GM21367 (cell line): ENCODE results near the gene MUCL3.
"Not testable (repeated sequence)": the region's sequence is repeated elsewhere in the genome, so short reads cannot be mapped to it uniquely, and the experiment has no call there.

Experiments
- ATAC-seq: cut with Tn5 transposase; IDR thresholded peaks from one replicate; pipeline ENCODE4 v1.9.1; 2021; ENCODE audit not compliant: unreplicated experiment

The MUCL3 gene, protein sequence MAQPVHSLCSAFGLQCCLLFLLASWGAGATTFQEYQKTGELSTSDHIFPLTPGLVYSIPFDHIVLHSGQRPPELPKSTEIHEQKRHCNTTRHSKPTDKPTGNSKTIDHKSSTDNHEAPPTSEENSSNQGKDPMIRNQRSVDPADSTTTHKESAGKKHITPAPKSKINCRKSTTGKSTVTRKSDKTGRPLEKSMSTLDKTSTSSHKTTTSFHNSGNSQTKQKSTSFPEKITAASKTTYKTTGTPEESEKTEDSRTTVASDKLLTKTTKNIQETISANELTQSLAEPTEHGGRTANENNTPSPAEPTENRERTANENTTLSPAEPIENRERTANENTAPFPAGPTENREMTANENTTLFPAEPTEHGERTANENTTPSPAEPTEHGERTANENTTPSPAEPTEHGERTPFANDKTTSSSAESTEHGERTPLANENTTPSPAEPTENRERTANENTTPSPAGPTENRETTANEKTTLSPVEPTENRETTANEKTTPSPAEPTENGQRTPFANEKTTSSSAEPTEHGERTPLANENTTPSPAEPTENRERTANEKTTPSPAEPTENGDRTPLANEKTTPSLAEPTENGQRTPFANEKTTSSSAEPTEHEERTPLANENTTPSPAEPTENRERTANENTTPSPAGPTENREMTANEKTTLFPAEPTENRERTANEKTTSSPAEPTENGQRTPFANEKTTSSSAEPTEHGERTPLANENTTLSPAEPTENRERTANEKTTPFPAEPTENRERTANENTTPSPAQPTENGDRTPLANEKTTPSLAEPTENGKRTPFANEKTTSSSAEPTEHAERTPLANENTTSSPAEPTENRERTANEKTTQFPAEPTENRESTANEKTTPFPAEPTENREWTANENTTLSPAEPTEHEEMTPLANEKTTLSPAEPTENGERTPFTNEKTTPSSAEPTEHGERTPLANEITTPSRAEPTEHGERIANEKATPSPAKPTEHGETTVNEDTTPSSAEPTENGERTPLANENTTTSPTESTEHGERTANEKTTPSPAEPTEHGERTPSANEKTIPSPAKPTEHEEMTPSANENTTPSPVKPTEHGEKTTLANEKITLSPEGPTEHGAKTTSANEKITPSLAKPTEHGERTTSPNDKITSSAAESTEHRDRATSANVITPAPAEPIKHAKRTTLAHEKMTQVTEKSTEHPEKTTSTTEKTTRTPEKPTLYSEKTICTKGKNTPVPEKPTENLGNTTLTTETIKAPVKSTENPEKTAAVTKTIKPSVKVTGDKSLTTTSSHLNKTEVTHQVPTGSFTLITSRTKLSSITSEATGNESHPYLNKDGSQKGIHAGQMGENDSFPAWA (N-terminal part only)

GRCh38 chr6:30940361-30940986 lies at the start of gene MUCL3:
Gene MUCL3 (plus strand): TSS chr6:30940973. CDS start chr6:30941000, 27 bp downstream.
- no peak for ATAC-seq

DNA sequence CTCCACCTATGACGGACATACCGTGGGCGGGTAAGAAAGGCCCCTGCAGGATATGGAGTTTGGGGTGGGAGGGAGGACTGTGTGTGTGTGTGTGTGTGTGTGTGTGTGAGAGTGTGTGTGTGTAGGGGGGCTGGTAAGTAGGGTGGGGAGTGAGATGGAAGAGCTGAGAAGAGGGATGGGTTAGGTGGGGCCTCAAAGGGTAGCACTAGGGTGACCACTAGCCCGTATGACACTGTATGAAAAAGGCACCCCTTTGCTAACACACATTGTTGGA lies 49.4 kb upstream of the MUCL3 start:
- ATAC-seq = no peak

GRCh38 chr6:30891816-30892538 lies 48.8 kb upstream of the MUCL3 start:
- ATAC-seq = no peak

GRCh38 chr6:30893001-30893591 lies 47.7 kb upstream of the MUCL3 start:
- ATAC-seq = no peak

DNA sequence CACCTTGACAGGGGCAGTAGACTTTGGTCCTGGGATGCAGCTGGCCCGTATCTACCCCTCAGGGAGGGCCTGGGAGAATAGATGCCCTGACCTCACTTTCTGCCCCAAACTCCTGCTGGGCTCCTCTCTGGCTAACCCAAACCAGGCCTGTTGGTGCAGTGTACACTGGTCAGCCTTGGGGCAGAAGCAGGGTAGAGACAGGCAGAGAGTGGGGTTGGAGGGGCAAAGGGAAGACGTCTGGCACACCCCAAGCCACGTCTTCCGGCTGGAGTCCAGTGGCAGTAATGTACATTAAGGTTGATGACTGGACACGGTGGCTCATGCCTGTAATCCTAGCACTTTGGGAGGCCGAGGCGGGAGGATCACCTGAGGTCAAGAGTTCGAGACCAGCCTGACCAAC lies 47.1 kb upstream of the MUCL3 start:
- no peak for ATAC-seq

DNA sequence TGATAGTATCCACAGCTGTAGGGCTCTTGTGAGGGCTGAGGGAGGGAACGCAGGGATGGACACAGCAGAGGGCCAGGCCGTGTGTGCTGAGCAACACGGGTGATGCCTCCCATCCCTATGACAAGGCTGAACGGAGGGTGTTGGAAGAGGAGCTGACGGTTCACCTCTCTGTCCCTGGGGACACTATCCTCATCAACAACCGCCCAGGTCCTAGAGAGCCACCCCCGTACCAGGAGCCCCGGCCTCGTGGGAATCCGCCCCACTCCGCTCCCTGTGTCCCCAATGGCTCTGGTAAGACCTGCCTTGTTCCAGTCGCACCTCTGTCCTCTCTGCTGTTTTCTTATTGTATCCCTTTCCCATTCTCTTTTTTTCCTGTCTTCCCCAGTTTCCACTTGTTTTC lies 46.4 kb upstream of the MUCL3 start:
- ATAC-seq = no peak

GRCh38 chr6:30894935-30895334 lies 45.8 kb upstream of the MUCL3 start:
- no peak for ATAC-seq

- no peak for ATAC-seq
Observed at GRCh38 chr6:30895343-30895742, 45.4 kb upstream of the MUCL3 start.

GRCh38 chr6:30896541-30896940 lies 44.2 kb upstream of the MUCL3 start:
- ATAC-seq = no peak

- no peak for ATAC-seq
Observed at GRCh38 chr6:30897882-30898281, 42.9 kb upstream of the MUCL3 start.

- ATAC-seq = no peak
Observed at GRCh38 chr6:30898750-30899360, 41.9 kb upstream of the MUCL3 start.

- ATAC-seq = no peak
Observed at GRCh38 chr6:30900863-30901417, 39.8 kb upstream of the MUCL3 start.

- ATAC-seq = no peak
Observed at GRCh38 chr6:30901436-30901835, 39.3 kb upstream of the MUCL3 start.

GRCh38 chr6:30902196-30902595 lies 38.6 kb upstream of the MUCL3 start:
- ATAC-seq = not testable (repeated sequence)

DNA sequence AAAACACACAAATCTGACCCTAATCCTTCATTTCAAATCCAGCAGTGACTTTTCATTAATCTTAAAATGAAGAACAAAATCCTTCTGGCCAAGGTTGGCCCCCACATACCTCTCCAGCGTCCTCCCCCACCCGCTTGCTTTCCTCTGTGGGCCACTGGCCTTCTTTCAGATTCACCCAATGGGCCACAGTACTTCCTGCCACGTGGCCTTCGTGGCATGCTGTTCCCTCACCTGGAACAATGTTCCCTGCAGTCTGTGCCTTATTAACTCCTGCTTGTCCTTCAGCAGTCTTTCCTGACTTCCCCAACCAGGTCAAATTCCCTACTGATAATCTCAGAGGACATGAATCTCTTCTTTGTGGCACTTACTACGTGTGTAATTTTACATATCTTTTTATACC lies 38.1 kb upstream of the MUCL3 start:
- ATAC-seq = no peak

DNA sequence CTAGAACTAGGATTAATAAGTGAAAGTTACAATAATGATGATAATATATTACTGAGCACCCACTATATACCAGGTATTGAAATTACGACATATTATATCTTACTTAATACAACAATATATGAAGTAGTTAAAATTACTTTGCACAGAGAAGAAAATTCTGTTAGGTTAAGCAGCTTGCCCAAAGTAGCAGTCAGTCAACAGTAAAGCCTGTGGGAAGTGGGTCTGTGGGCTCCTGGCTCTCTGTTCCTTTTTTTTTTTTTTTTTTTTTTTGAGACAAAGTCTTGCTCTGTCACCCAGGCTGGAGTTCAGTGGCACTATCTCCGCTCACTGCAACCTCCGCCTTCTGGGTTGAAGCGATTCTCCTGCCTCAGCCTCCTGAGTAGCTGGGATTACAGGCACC lies 37.5 kb upstream of the MUCL3 start:
- no peak for ATAC-seq

- ATAC-seq = not testable (repeated sequence)
Observed at GRCh38 chr6:30907290-30907757, 33.4 kb upstream of the MUCL3 start.

- ATAC-seq = peak; percentile 89
Observed at GRCh38 chr6:30907758-30908591, 32.8 kb upstream of the MUCL3 start, which contains the start of gene GTF2H4. Gene GTF2H4 (plus strand): TSS chr6:30908207.
